ENCODE results near the gene VCAN.

Gene VCAN

DNA sequence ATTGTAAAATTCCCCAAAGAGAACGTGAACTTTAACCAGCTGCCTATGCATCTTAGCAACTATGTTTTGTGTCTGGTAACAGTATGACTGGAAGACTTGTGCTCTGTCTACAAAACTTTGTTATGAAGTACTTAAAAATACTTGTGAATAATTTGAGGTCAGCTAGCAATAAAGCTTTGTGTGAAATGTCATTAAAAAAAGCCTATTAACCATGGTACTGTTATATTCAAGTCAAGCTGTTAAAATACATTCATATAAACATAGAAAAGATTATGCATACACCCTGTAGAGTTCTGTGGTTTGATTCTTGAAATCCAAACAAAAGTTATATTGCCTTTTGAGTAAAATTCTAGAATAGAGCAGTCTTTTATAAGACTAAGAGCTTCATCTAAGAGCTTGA is 60.1 kb downstream of the VCAN start:
- DNase-seq (ENCODE audit: low read depth) = no peak

DNA sequence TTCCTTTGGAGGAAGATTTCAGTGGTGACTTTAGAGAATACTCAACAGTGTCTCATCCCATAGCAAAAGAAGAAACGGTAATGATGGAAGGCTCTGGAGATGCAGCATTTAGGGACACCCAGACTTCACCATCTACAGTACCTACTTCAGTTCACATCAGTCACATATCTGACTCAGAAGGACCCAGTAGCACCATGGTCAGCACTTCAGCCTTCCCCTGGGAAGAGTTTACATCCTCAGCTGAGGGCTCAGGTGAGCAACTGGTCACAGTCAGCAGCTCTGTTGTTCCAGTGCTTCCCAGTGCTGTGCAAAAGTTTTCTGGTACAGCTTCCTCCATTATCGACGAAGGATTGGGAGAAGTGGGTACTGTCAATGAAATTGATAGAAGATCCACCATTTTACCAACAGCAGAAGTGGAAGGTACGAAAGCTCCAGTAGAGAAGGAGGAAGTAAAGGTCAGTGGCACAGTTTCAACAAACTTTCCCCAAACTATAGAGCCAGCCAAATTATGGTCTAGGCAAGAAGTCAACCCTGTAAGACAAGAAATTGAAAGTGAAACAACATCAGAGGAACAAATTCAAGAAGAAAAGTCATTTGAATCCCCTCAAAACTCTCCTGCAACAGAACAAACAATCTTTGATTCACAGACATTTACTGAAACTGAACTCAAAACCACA is 67.4 kb downstream of the VCAN start:
- no peak for DNase-seq (ENCODE audit: low read depth)

DNA sequence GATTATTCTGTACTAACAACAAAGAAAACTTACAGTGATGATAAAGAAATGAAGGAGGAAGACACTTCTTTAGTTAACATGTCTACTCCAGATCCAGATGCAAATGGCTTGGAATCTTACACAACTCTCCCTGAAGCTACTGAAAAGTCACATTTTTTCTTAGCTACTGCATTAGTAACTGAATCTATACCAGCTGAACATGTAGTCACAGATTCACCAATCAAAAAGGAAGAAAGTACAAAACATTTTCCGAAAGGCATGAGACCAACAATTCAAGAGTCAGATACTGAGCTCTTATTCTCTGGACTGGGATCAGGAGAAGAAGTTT is 67.9 kb downstream of the VCAN start:
- DNase-seq (ENCODE audit: low read depth) = no peak

DNA sequence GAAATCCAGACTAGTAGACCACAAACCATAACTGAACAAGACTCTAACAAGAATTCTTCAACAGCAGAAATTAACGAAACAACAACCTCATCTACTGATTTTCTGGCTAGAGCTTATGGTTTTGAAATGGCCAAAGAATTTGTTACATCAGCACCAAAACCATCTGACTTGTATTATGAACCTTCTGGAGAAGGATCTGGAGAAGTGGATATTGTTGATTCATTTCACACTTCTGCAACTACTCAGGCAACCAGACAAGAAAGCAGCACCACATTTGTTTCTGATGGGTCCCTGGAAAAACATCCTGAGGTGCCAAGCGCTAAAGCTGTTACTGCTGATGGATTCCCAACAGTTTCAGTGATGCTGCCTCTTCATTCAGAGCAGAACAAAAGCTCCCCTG is 68.6 kb downstream of the VCAN start:
- no peak for DNase-seq (ENCODE audit: low read depth)

DNA sequence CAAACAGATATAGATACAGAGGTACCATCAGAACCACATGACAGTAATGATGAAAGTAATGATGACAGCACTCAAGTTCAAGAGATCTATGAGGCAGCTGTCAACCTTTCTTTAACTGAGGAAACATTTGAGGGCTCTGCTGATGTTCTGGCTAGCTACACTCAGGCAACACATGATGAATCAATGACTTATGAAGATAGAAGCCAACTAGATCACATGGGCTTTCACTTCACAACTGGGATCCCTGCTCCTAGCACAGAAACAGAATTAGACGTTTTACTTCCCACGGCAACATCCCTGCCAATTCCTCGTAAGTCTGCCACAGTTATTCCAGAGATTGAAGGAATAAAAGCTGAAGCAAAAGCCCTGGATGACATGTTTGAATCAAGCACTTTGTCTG is 69.2 kb downstream of the VCAN start:
- no peak for DNase-seq (ENCODE audit: low read depth)

DNA sequence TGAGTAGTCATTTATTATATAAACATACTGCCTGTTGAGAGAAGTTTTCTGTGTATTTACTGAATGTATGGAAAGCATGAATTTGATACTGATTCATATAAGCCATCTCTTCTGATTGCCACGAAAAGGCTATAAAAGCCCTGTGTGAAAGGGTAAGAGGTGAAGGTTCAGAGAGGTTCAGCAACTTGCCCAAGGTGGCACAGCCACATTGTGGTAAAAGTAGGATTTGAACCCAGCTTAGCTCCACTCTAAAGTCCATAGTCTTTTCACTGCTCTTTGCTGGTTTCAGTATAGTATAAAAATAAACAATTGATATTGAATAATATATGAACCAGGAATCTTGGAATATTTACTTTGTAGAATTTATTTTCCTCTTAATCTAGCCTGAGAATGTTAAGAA is 71.3 kb downstream of the VCAN start:
- DNase-seq (ENCODE audit: low read depth) = no peak

DNA sequence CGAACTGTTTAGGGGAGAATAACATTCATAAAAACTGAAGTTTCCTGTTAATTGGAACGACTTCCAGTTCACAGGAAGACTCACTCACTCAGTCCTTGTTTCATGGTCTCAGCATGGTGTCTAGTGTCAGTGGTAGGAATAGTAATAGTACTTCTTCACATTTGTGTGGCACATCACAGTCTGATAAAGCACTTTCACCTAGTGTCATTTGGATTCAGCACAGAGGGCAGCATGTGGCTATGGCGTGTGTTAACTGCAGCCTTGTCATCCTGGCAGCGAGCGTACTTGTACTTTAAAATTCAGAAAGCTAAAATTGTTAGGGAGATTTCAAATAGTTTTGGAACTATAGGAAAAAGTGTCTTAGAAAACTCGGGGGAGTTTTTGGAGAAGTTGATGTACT is 72.4 kb downstream of the VCAN start:
- DNase-seq (ENCODE audit: low read depth) = no peak

DNA sequence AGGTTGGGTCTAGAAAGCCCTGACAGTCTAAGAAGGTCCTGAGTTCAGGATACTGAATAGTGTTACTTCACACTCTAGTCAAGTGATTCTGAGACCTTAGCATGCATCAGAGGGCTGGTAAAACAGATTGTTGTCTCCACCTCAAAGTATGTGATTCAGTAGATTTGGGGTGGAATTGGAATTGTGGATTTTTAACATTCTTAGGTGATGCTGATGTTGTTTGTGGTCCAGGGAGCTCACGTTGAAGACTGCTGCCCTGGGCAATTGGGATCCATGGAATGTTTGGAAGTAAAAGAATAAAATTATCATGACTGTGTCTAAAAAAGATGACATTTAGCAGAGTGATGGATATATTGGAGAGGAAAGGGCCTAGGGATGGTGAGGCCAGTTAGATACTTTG is 75.6 kb downstream of the VCAN start:
- DNase-seq (ENCODE audit: low read depth) = no peak

DNA sequence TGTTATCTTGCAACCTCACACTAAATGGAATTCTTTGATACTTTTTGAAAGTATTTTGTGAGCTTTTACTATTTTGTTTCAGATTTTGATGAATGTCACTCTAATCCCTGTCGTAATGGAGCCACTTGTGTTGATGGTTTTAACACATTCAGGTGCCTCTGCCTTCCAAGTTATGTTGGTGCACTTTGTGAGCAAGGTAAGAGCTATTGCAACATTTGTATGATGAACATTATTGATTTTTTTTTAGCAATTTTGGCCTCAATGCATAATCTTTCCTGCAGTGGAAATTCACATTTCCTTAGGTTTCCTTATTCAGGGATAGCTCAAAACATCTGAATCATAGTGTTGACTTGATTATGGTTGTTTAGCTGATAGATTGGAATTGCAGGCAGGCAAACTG is 76.3 kb downstream of the VCAN start:
- DNase-seq (ENCODE audit: low read depth) = no peak

DNA sequence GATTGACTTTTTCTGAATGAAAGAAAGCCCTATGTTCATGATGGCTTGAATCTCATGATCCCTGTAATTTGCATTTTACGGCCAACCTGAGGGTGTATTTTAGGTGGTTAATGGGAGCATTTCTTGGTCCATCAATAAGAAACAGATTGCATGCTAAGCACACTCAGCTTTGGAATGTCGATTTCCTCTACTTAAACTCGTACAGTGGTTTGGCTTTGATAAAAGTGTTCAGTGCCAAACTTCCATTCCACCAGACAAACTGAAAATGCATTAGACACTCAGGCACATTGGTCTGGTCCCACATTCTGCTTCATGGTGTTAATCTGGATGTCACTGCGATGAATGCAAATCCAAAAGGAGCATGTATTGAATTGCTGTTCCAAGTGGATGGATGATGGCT is 77.0 kb downstream of the VCAN start:
- no peak for DNase-seq (ENCODE audit: low read depth)

DNA sequence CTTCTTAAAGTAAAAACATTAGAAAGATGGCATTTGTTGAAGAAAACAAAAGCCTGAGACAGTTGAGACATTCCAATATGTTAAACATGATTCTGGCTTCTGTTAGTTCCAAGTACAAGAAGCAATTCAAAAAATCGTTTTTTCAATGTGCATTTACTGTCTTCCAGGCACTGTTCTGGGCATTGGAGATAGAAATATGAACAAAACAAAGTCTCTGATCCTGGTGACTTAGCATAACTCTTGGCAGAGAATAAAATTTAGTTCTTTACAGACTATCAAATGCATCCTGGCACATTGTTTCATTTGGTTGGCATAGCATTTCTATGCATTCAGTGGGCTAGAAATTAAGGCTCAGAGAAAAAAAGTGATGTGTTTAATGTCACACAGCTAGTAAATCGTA is 77.5 kb downstream of the VCAN start:
- DNase-seq (ENCODE audit: low read depth) = no peak

DNA sequence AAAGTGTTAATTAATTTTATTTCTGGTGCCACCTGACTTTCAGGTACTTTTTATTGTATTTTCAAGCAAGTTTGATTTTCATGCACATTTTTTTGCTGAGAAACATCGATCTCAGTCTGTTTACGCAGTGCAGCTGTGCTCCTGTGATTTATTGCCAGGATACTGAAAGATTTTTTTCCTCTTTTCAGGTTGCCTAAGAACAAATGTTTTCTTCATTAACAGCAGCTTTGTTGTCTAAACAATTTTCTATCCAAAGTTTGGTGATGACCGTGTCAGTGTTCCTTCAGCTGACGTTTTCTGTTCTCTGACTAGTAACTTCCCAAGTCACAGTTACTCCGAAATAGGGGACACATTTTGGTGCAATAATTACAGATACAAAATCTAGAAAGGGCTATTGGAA is 78.1 kb downstream of the VCAN start:
- DNase-seq (ENCODE audit: low read depth) = no peak

DNA sequence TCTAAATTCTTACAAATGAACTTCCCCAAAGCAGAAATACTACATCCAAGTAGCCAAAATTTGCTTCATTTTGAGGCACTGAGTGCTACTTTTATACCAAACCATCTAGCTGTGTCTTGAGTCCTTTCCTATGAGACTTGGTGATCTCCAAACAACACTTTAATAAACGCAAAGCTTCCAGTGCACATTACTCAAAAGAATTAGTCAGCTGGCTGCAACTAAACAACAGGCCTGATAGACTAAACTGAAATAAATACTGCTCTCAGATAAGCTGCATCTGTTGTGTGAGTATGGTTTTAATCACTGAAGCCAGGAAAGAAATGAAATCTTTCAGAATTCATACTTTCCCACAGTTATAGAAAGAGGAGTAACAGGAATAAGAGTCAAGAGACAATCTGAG is 80.3 kb downstream of the VCAN start:
- DNase-seq (ENCODE audit: low read depth) = no peak

DNA sequence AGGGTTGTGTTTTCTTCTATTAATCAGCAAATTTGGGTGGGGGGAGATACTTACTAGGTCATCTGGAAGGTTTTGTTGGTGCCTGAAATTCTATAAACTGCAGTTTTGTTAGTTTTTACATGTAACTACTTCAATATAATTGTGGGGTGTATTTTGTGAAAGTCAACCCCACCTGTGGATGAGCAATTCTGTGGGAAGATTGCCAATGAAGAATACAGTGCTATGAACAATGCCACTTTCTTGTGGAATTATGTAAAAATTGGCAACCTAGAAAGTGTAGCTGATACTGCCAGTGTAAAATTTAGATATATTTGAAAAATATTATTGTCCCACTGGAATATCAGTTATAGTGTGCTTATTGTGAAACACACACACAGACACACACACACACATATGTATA is 80.7 kb downstream of the VCAN start:
- DNase-seq (ENCODE audit: low read depth) = no peak

DNA sequence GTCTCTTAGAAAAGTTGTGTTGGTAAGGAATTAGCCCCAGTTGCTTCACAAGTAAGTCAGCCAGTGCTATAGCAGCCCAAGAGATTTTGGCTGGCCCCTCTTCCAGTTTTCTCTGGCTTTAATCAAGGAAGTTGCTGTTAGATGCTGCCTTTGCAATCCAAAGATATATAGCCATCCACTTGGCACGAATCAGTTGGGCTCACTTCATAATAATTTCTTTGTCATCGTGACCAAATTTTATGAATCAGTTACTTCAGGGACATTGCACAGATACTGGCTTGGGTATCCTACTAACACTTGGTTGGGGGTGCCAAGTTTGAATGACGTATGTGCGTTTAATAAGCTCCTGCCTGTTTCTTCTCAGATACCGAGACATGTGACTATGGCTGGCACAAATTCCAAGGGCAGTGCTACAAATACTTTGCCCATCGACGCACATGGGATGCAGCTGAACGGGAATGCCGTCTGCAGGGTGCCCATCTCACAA is 81.5 kb downstream of the VCAN start:
- no peak for DNase-seq (ENCODE audit: low read depth)

DNA sequence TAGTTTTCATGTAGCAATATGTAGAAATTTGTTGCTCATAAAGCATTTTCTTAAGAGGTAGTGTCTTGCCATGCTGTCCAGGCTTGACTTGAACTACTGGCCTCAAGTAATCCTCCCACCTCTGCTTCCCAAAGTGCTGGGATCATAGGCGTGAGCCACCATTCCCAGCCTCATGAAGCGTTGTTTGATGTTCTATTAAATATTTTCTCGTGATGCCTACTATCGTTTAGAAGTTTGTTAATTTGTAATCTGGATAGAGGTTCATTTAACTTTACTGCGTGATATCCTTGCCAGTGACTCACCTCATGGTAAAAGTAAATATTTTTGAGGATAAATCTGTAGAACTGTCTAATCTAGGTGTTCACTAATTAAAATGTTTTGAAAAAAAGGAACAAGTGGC is 82.6 kb downstream of the VCAN start:
- no peak for DNase-seq (ENCODE audit: low read depth)

DNA sequence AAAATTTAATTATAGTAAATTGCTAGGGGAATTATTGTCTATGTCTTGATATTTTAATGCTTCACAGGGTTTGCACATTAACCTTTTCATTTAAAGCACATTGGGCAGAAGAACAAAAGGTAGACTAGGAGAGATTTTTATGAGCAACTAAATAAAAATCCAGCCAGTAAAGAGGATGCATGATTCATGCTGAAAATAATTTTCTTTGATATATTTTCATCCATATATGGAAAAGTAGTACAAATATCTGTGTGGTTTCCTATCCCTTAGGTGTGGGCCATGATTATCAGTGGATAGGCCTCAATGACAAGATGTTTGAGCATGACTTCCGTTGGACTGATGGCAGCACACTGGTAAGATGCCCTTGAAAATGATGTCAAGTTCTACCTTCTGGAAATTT is 83.1 kb downstream of the VCAN start:
- DNase-seq (ENCODE audit: low read depth) = no peak

DNA sequence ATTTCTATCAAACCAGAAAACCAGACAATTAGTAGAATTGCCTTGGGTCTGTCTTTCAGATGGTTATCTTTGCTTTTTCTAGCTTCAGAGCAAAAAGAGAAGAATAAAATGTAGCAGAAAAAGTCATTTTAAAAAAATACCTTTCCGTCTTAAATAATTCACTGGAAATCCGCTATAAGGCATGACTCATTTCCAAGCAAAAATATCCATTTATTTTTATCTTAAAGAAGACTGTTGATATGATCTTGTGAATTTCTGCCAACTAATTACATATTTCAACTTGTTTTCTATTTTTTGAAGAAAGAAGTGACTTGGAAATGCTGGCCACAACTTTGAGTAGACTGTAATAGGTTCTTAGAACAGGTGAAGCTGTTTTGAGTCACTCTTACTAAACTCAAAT is 83.7 kb downstream of the VCAN start:
- no peak for DNase-seq (ENCODE audit: low read depth)

DNA sequence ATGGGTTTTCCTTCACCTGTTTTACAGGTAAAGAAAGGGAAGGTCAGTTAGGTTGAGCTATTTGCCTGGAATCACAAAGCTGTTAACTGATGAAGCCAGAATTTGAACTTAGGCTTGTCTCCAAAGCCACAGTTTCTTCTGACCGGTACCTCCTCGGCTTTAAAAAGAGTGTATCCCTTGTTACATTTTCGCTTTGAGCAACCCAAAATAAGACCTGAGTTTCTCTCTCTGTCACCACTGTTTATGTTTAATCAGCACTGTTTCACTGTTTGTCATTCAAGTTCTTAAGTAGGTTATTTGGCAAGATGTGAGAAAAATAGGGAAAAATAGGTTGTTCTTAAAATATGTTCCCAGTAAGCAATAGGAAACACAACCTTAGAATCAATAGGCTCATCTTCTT is 84.6 kb downstream of the VCAN start:
- DNase-seq (ENCODE audit: low read depth) = no peak

DNA sequence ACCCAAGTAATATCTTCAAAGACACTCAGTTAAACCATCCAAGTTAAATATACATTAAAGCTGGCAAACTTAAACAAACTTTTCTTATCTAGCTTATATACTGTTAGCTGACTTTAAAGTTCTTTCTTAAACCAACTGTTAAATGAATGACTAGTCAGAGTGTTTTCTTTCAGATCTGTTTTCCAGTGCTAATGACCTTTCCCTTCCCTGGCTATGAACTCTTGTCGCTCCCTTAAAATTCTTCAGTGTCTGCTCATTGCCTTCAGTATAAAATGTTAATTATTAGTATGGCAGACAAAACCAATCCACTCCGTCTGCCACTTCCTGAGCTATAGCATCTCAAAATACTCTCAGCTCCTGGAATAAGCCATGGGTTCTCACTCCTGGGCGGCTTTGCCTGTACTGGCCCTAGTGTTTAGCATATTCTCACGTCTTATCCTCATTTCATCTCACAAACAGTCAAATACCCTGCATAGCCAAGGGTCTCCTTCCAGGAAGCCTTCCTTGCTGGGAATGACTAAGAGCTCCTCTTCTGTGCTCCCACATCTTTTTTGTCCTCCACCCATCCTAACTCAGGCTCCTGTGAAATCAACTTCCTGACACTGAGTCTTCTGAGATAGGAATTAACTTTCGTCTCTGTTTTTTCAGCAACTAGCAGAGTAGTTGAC is 87.7 kb downstream of the VCAN start:
- no peak for DNase-seq (ENCODE audit: low read depth)

DNA sequence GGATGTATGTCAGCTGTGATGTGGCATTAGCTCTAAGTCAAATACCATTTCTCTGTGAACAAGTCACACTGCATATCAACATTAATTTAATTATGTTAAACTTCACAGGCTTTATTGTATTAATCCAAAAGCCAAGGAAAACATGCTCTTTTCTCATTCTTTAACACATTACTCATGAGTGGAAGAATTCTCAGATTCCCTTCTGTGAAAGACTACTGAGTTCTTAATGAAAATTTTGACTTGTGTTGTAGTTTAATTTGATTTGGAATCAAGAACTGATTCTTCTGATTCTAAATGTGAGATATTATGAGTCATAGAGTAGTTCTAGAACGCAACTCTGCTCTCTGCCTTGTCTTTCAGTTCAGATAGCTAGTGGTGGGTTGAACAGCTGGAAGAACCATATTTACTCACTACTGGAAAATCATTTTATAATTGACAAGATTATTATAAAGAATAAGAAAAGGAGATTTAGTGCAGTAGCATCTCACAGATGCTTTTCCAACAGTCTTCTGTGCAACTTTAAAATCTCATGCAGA is 90.6 kb downstream of the VCAN start:
- DNase-seq (ENCODE audit: low read depth) = no peak

DNA sequence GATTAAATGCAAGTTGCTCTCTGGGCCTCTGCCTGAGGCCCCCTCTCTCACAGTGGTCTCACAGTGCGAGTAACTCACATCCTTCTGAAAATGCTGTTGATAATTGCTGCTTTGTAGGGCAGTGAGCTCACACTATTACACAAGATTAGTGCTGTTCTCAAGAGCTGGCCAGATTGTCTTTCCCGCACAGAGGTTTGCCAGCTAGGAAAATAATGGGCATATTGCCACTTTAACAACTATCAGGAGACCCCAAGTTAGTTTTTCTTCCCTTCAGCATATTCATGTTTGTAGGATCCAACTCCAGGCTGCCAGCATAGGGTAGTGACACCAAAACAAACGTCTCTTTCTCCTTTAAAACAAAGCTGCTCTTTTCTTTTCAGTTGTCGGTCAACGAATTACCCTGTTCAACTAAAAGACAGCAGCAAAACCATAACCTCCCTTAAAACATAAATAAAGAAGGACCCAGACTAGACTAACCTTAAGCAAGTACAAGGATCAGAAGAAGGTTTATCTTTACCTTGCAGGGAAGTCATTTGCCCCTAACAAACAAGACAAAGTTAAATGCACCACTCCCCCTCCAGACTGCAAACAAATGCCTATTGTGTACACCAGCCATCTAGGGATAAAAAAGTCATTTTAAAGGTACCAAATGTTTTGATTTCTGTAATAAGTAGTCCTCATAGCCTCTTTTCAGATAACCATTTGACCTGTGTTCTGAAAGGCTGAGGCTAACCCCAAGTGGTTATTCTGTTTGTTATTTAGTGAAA is 91.4 kb downstream of the VCAN start:
- no peak for DNase-seq (ENCODE audit: low read depth)

DNA sequence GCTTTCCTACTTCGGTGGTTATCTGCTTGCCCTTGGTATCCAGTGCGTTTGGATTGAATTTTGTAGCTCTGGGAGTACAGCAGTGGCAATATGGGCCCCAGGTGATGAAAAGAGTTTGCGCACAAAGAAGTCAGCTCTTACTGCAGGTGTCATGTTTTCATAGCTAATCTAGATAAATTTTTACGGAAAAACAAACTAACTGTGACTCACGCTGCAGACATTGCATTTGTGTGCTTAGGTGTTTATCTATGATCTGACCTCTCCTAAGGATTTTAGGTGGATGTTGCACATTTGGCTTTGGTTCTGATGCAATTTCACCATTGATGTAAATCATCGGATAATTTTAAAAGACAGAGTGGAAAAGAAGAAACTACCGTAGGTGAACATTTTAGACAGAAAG is 92.1 kb downstream of the VCAN start:
- DNase-seq (ENCODE audit: low read depth) = no peak
